IMR-90 (cell line): ENCODE measurements around the gene ELANE. TPM values are rescaled to one million over a fixed set of nuclear protein-coding genes. Genes with fewer than 3 reads are reported as not detected.
A peak's percentile ranks its signal among the peaks of the same experiment; 100 is the strongest.

Source experiments
- ATAC-seq: fragments of 200-7000 bp; cut with Tn5 transposase; 2 replicates; pipeline ENCODE4 v1.9.1; 2020; ENCODE audit warnings: low read depth, mild to moderate bottlenecking, moderate library complexity
- BruUV-seq: library from RNA; stranded (reverse); fragments of 400-500 nt; replicated peaks from 2 replicates; lab custom pipeline; 2021; lab: Mats Ljungman, UMichigan
- CTCF ChIA-PET: fragments of 300-600 bp; formaldehyde crosslinking; extraction: SDS; loops from one replicate; lab custom pipeline; 2021; ENCODE audit warnings: antibody characterized with exemption; lab: Yijun Ruan, JAX
- POLR2A ChIA-PET: fragments of 300-600 bp; sonication (Branson Sonifier 250); formaldehyde crosslinking; loops from one replicate; lab custom pipeline; 2022; ENCODE audit warnings: antibody characterized with exemption; ENCODE audit not compliant: unreplicated experiment; lab: Charles Lee
- DNase-seq: peaks from one replicate; pipeline ENCODE4 v3.0.0; 2013
- H2AFZ ChIP-seq: replicated peaks from 2 replicates; pipeline ENCODE3; 2013; ENCODE audit warnings: low read length, mild to moderate bottlenecking; ENCODE audit not compliant: poor library complexity
- H2AK5ac ChIP-seq: 2 replicates; pipeline ENCODE4 v1.6.1; 2013; ENCODE audit warnings: low read depth, low read length, inconsistent platforms
- H2AK9ac ChIP-seq: replicated peaks from 2 replicates; pipeline ENCODE3; 2013; ENCODE audit warnings: mild to moderate bottlenecking, low read depth, low read length, moderate library complexity; ENCODE audit not compliant: poor library complexity
- H2BK120ac ChIP-seq: 2 replicates; pipeline ENCODE4 v1.6.1; 2013; ENCODE audit warnings: low read depth, low read length, inconsistent platforms
- H2BK15ac ChIP-seq: 3 replicates; pipeline ENCODE4 v1.6.1; 2013; ENCODE audit warnings: low read depth, low read length, inconsistent platforms
- H2BK20ac ChIP-seq: 2 replicates; pipeline ENCODE4 v1.6.1; 2013; ENCODE audit warnings: low read depth, mild to moderate bottlenecking, inconsistent platforms, low read length, moderate library complexity
- H2BK5ac ChIP-seq: 2 replicates; pipeline ENCODE4 v1.6.1; 2013; ENCODE audit warnings: mild to moderate bottlenecking, low read depth, low read length, inconsistent platforms; ENCODE audit not compliant: poor library complexity, severe bottlenecking
- H3K14ac ChIP-seq: replicated peaks from 2 replicates; pipeline ENCODE4 v1.6.1; 2013; ENCODE audit warnings: low read depth, low read length, inconsistent platforms
- H3K18ac ChIP-seq: 2 replicates; pipeline ENCODE4 v1.6.1; 2013; ENCODE audit warnings: low read depth, low read length, control low read depth
- H3K23ac ChIP-seq: 2 replicates; pipeline ENCODE4 v1.6.1; 2013; ENCODE audit warnings: low read depth, low read length, inconsistent platforms
- H3K27ac ChIP-seq: 2 replicates; pipeline ENCODE4 v1.5.1; 2013; ENCODE audit warnings: mild to moderate bottlenecking, control low read depth, low read length; ENCODE audit not compliant: insufficient read depth
- H3K27me3 ChIP-seq: 2 replicates; pipeline ENCODE4 v1.6.1; 2013; ENCODE audit warnings: low read length; ENCODE audit not compliant: control insufficient read depth, insufficient read depth
- H3K36me3 ChIP-seq: 2 replicates; pipeline ENCODE4 v1.6.1; 2013; ENCODE audit warnings: low read length, mixed read lengths; ENCODE audit not compliant: control insufficient read depth, insufficient read depth
- H3K4ac ChIP-seq: 2 replicates; pipeline ENCODE4 v1.6.1; 2013; ENCODE audit warnings: low read depth, low read length, inconsistent platforms
- H3K4me1 ChIP-seq: 2 replicates; pipeline ENCODE4 v1.6.1; 2013; ENCODE audit warnings: low read length, mixed read lengths; ENCODE audit not compliant: control insufficient read depth, insufficient read depth
- H3K4me2 ChIP-seq: 2 replicates; pipeline ENCODE4 v1.6.1; 2013; ENCODE audit warnings: low read depth, mild to moderate bottlenecking, control low read depth, low read length, moderate library complexity
- H3K4me3 ChIP-seq: 2 replicates; pipeline ENCODE4 v1.5.1; 2013; ENCODE audit warnings: low read depth, mild to moderate bottlenecking, control low read depth, low read length, moderate library complexity; ENCODE audit not compliant: insufficient read depth
- H3K56ac ChIP-seq: 2 replicates; pipeline ENCODE4 v1.6.1; 2013; ENCODE audit warnings: low read length, inconsistent platforms; ENCODE audit not compliant: insufficient read depth; ENCODE audit errors: extremely low read depth
- H3K79me1 ChIP-seq, 2 experiments: 2 replicates each; pipeline ENCODE4 v1.6.1; 2013; ENCODE audit warnings: low read length in 2 of 2, inconsistent platforms in 1 of 2, low read depth in 1 of 2
- H3K9ac ChIP-seq: 2 replicates; pipeline ENCODE4 v1.6.1; 2013; ENCODE audit warnings: low read depth, low read length, control low read depth
- H3K9me1 ChIP-seq: 2 replicates; pipeline ENCODE4 v1.6.1; 2013; ENCODE audit warnings: low read length, inconsistent platforms; ENCODE audit not compliant: insufficient read depth
- H3K9me3 ChIP-seq: 2 replicates; pipeline ENCODE4 v1.6.1; 2013; ENCODE audit warnings: low read length; ENCODE audit not compliant: control insufficient read depth, insufficient read depth
- H4K20me1 ChIP-seq: 2 replicates; pipeline ENCODE4 v1.6.1; 2013; ENCODE audit warnings: low read length, inconsistent platforms; ENCODE audit not compliant: insufficient read depth
- H4K5ac ChIP-seq: 2 replicates; pipeline ENCODE4 v1.6.1; 2013; ENCODE audit warnings: mild to moderate bottlenecking, low read depth, low read length, control low read depth
- H4K8ac ChIP-seq, 2 experiments: 2 replicates each; pipeline ENCODE4 v1.6.1; 2013; ENCODE audit warnings: low read depth in 2 of 2, low read length in 2 of 2, control low read depth in 1 of 2, inconsistent platforms in 1 of 2
- H4K91ac ChIP-seq: 2 replicates; pipeline ENCODE4 v1.6.1; 2013; ENCODE audit warnings: low read depth, low read length, inconsistent platforms; ENCODE audit not compliant: insufficient read depth
- CHD1 ChIP-seq: IDR thresholded peaks from 2 replicates; pipeline ENCODE4 v1.6.1; 2012; ENCODE audit warnings: low read depth, low read length, improper control_type of control experiment
- MAZ ChIP-seq: IDR thresholded peaks from 2 replicates; pipeline ENCODE4 v1.6.1; 2012; ENCODE audit warnings: low read depth, mild to moderate bottlenecking, low read length, improper control_type of control experiment, moderate library complexity, borderline replicate concordance
- NFE2L2 ChIP-seq: fragments of 150-350 bp; IDR thresholded peaks from 2 replicates; pipeline ENCODE4 v1.6.1; 2016; ENCODE audit warnings: low read depth, mild to moderate bottlenecking, low read length
- WGBS, 2 experiments: methylation state at CpG; one replicate each; pipeline versions ENCODE4 v1.1.5 to v1.1.7; 2013; ENCODE audit warnings: missing lambda C conversion rate in 2 of 2; ENCODE audit not compliant: insufficient read length in 1 of 2; ENCODE audit errors: extremely low coverage in 2 of 2; 5-methylcytosine and 5-hydroxymethylcytosine counted together
- dilution Hi-C: fragments of 300-500 bp; cut with HindIII; formaldehyde crosslinking; loops from one replicate; pipeline ENCODE4 v1.14.3; 2018; ENCODE audit warnings: low sequenced_read_pairs; ENCODE audit not compliant: unreplicated experiment
- in situ Hi-C: fragments of 300-500 bp; cut with MboI; formaldehyde crosslinking; loops from 3 replicates; pipeline ENCODE4 v1.14.3; 2019; ENCODE audit warnings: low sequenced_read_pairs, inconsistent platforms, mixed read lengths
- intact Hi-C: fragments of 100-400 bp; cut with micrococcal nuclease; formaldehyde crosslinking; loops from 2 replicates; pipeline ENCODE4 v1.10.0; 2022
- polyA plus RNA-seq, 3 experiments: library from polyadenylated mRNA; depleted of rRNA; stranded (reverse); fragments of >200 nt; gene quantifications; 2 replicates each; pipeline ENCODE4 v1.2.3, GENCODE V29; 2012; ENCODE audit warnings: low replicate concordance in 1 of 3
- total RNA-seq: library from RNA; depleted of rRNA; stranded (reverse); fragments of >200 nt; gene quantifications from 2 replicates; pipeline ENCODE4 v1.2.3, GENCODE V29; 2012

ELANE gene
- total and polyA plus RNA-seq, 2 of the 4 experiments (the other 2 are of a cell fraction): 0.27 TPM; not detected in 1

DNA sequence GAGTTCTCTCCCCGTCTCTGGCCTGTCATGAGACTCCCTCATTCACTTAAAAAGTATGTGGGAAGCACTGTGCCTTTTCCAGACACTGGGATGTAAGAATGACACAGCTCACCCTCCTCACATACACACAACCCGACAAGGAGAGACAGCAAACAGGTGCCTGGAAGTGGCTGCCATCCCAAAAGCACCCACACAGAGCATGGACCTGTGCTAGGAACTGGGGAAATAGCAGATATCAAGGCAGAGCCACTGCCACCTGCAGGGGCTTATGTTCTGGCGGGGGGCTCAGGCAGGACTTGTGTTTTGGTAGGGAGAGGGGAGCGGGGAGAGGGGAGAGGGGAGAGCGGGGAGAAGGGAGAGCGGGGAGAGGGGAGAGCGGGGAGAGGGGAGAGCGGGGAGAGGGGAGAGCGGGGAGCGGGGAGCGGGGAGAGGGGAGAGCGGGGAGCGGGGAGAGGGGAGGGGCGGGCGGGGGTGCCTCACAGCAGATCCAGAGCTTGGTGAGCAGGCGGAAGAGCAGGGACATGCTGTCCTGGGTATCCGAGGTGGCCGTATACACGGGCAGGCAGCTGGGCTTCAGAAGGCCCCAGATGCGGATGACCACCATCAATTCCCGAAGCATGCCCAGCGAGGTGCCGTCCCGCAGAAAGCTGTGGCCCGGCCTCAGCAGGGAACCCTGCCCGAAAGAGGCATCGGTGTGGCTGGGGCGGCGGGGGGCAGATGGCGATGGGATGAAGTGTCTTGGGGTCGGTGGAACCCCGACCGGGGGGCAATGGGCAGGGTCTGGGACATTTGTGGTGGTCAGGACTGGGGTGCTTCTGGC, 19.6 kb downstream of the ELANE start:
- Histone ChIP-seq H3K9me1 (no peaks in the 10 kb centered on the region; the same call in 1 of the 2 replicates), H3K36me3 (peaks cover 39% of the 10 kb centered on the region), H2AK5ac (peak overlapping the region; percentile 17; the same call in 1 of the 2 replicates), H2BK15ac (no peak overlapping the region), H2BK5ac (no peak overlapping the region), H3K4me1 (peaks cover 22% of the 10 kb centered on the region), H2BK120ac (no peak overlapping the region), H3K23ac (peak overlapping the region; percentile 71; the same call in 1 of the 2 replicates), H4K91ac (no peak overlapping the region), H4K5ac (no peak overlapping the region), H3K4me3 (no peak overlapping the region), H2BK20ac (no peak overlapping the region), H3K18ac (no peak overlapping the region), H3K27ac (no peak overlapping the region), H4K20me1 (peaks cover 20% of the 10 kb centered on the region), H4K8ac (0 out of 4 replicates have a peak overlapping the region, but pooled peaks of 1 of the 2 experiments have one; percentile 25), H3K9me3 (no peaks in the 10 kb centered on the region), H2AFZ (peak overlapping the region; percentile 43), H3K56ac (no peak overlapping the region), H3K79me1 (peaks cover 7 to 22% of the 10 kb centered on the region in 2 experiments; a peak in 2 of 4 replicates), H3K14ac (no peak overlapping the region; the same call in 1 of the 2 replicates), H3K27me3 (no peaks in the 10 kb centered on the region), H3K9ac (no peak overlapping the region), H3K4me2 (no peak overlapping the region), H3K4ac (peak overlapping the region; percentile 27; the same call in 1 of the 2 replicates), H2AK9ac (peak overlapping the region; percentile 42)
- ATAC-seq (no peak), DNase-seq (peak; percentile 31)
- in situ Hi-C loops: no loop called here
- WGBS, 2 experiments: 60% methylated on average over 1 of the region's 33 CpGs; no CpG with 5 or more reads in 1 of the 2 experiments
- ChIA-PET POLR2A (no interaction called here), CTCF (no interaction called here)
- TF ChIP-seq NFE2L2 (no peak), MAZ (0 out of 2 replicates have a peak, but pooled peaks have one; percentile 8), CHD1 (no peak)
- intact Hi-C loops: no loop called here
- no TSS peak for BruUV-seq
- dilution Hi-C loops: no loop called here
